ENCODE measurements around the gene UNC119. TPM values are rescaled to one million over a fixed set of nuclear protein-coding genes. Genes with fewer than 3 reads are reported as not detected.

Gene UNC119
- polyA plus RNA-seq, 1 donor (not counting 4 experiments of a cell fraction or from before 2014, with no cell fraction given), result 60.0 TPM

DNA sequence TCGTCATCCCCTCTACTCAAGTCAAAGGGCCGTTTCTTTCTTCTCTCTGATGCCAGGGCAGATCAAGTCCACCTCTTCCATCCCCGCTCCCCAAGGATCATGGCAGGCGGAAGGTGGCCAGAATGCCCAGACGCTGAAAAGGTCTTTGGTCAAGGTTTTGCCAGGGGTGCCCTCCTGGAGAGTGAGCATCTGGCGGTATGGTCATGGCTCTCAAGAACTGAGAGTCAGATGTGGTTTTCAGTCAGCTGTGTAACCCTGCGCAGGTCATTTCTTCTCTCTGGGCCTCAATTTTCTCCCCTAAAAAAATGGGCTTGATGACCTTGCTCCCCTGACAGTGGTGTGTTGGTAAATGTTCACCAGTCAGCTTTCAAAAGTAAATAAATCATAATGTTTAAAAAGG, 33.8 kb downstream of the UNC119 start:
- dilution Hi-C loops (cut with MboI; ENCODE audit: extremely low pct_ligation_motif_present, low sequenced_read_pairs), result no loop called here

DNA sequence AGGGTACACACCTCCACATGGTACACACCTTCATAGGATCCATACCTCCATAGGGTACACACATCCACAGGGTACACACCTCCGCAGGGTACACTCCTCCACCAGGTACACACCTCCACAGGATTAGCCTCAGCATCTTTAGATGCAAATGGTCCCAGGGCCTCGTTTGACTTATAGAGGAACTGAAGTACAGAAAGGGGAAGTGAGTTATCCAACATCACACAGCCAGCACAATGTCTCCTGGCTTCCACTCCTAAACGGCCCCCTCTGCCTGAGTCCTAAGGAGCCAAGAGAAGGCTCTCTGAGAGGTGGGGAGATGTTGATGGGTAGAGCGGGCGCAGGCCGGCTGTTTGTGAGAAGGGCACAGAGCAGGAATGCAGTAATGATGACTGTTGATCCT, 34.3 kb downstream of the UNC119 start:
- H3K79me2 ChIP-seq (ENCODE audit: control insufficient read depth, insufficient read depth, low read length), result no peaks in the 10 kb centered on the region
- no peaks in the 10 kb centered on the region for H3K9me1 ChIP-seq (ENCODE audit: control insufficient read depth, extremely low read depth, insufficient read depth, low read length)
- no peak for DNase-seq (ENCODE audit: low read depth, low spot score)
- no peaks in the 10 kb centered on the region for H4K20me1 ChIP-seq (ENCODE audit: control insufficient read depth, extremely low read depth, insufficient read depth, low read length)
- FAIRE-seq, result no peak
- TF ChIP-seq, protein P1, sequence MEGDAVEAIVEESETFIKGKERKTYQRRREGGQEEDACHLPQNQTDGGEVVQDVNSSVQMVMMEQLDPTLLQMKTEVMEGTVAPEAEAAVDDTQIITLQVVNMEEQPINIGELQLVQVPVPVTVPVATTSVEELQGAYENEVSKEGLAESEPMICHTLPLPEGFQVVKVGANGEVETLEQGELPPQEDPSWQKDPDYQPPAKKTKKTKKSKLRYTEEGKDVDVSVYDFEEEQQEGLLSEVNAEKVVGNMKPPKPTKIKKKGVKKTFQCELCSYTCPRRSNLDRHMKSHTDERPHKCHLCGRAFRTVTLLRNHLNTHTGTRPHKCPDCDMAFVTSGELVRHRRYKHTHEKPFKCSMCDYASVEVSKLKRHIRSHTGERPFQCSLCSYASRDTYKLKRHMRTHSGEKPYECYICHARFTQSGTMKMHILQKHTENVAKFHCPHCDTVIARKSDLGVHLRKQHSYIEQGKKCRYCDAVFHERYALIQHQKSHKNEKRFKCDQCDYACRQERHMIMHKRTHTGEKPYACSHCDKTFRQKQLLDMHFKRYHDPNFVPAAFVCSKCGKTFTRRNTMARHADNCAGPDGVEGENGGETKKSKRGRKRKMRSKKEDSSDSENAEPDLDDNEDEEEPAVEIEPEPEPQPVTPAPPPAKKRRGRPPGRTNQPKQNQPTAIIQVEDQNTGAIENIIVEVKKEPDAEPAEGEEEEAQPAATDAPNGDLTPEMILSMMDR (optimal IDR thresholded peaks at IDR 0.05 in 1 of 3, IDR thresholded peaks at IDR 0.05 in 1 of 3, conservative IDR thresholded peaks at IDR 0.05 in 1 of 3; ENCODE audit: extremely low read depth in 1 of 3, insufficient read depth in 2 of 3, low read length in 3 of 3), result no peak
- TF ChIP-seq EZH2 (IDR thresholded peaks at IDR 0.05; ENCODE audit: low read length), result no peak
- peaks cover 10% of the 10 kb centered on the region for H3K27me3 ChIP-seq (ENCODE audit: control insufficient read depth, extremely low read depth, insufficient read depth, low read length)
- dilution Hi-C loops (cut with MboI; ENCODE audit: extremely low pct_ligation_motif_present, low sequenced_read_pairs), result no loop called here
- H3K9me3 ChIP-seq (ENCODE audit: control insufficient read depth, low read depth, low read length), result peaks cover 3% of the 10 kb centered on the region
- H3K36me3 ChIP-seq (ENCODE audit: control insufficient read depth in 2 of 2, extremely low read depth in 1 of 2, insufficient read depth in 2 of 2, low read length in 2 of 2), result no peaks in the 10 kb centered on the region
- no peak overlapping the region for H3K27ac ChIP-seq (ENCODE audit: control insufficient read depth, insufficient read depth, low read length)
- H3K4me2 ChIP-seq (ENCODE audit: control insufficient read depth, extremely low read depth, insufficient read depth, low read depth, low read length), result no peak overlapping the region
- H3K4me1 ChIP-seq (ENCODE audit: control insufficient read depth, extremely low read depth, insufficient read depth, low read length), result peaks cover 4% of the 10 kb centered on the region
- no peak overlapping the region for H3K4me3 ChIP-seq (ENCODE audit: control insufficient read depth in 2 of 3, extremely low read depth in 1 of 3, insufficient read depth in 2 of 3, low read depth in 1 of 3, low read length in 3 of 3)
- H3K9ac ChIP-seq (ENCODE audit: control insufficient read depth, extremely low read depth, insufficient read depth, low read length), result no peak overlapping the region
- H2AFZ ChIP-seq (ENCODE audit: control insufficient read depth, low read length), result no peak overlapping the region

More for the DNA sequence above, 33.8 kb downstream of the UNC119 start:
- H3K27me3 ChIP-seq (ENCODE audit: control insufficient read depth, extremely low read depth, insufficient read depth, low read length), result peaks cover 10% of the 10 kb centered on the region
- H3K4me3 ChIP-seq (ENCODE audit: control insufficient read depth in 2 of 3, extremely low read depth in 1 of 3, insufficient read depth in 2 of 3, low read depth in 1 of 3, low read length in 3 of 3), result no peak overlapping the region
- H3K9me1 ChIP-seq (ENCODE audit: control insufficient read depth, extremely low read depth, insufficient read depth, low read length), result no peaks in the 10 kb centered on the region
- H4K20me1 ChIP-seq (ENCODE audit: control insufficient read depth, extremely low read depth, insufficient read depth, low read length), result no peaks in the 10 kb centered on the region
- TF ChIP-seq, protein P1 (optimal IDR thresholded peaks at IDR 0.05 in 1 of 3, IDR thresholded peaks at IDR 0.05 in 1 of 3, conservative IDR thresholded peaks at IDR 0.05 in 1 of 3; ENCODE audit: extremely low read depth in 1 of 3, insufficient read depth in 2 of 3, low read length in 3 of 3), result no peak
- no peak for TF ChIP-seq EZH2 (IDR thresholded peaks at IDR 0.05; ENCODE audit: low read length)
- no peaks in the 10 kb centered on the region for H3K79me2 ChIP-seq (ENCODE audit: control insufficient read depth, insufficient read depth, low read length)
- no peak overlapping the region for H3K4me2 ChIP-seq (ENCODE audit: control insufficient read depth, extremely low read depth, insufficient read depth, low read depth, low read length)
- DNase-seq (ENCODE audit: low read depth, low spot score) (no peak), FAIRE-seq (no peak)
- H3K9me3 ChIP-seq (ENCODE audit: control insufficient read depth, low read depth, low read length), result peaks cover 3% of the 10 kb centered on the region
- peaks cover 4% of the 10 kb centered on the region for H3K4me1 ChIP-seq (ENCODE audit: control insufficient read depth, extremely low read depth, insufficient read depth, low read length)
- no peak overlapping the region for H3K9ac ChIP-seq (ENCODE audit: control insufficient read depth, extremely low read depth, insufficient read depth, low read length)
- H3K27ac ChIP-seq (ENCODE audit: control insufficient read depth, insufficient read depth, low read length), result no peak overlapping the region
- no peak overlapping the region for H2AFZ ChIP-seq (ENCODE audit: control insufficient read depth, low read length)
- H3K36me3 ChIP-seq (ENCODE audit: control insufficient read depth in 2 of 2, extremely low read depth in 1 of 2, insufficient read depth in 2 of 2, low read length in 2 of 2), result no peaks in the 10 kb centered on the region
